ENCODE measurements around the gene MSH6.

Gene MSH6, protein sequence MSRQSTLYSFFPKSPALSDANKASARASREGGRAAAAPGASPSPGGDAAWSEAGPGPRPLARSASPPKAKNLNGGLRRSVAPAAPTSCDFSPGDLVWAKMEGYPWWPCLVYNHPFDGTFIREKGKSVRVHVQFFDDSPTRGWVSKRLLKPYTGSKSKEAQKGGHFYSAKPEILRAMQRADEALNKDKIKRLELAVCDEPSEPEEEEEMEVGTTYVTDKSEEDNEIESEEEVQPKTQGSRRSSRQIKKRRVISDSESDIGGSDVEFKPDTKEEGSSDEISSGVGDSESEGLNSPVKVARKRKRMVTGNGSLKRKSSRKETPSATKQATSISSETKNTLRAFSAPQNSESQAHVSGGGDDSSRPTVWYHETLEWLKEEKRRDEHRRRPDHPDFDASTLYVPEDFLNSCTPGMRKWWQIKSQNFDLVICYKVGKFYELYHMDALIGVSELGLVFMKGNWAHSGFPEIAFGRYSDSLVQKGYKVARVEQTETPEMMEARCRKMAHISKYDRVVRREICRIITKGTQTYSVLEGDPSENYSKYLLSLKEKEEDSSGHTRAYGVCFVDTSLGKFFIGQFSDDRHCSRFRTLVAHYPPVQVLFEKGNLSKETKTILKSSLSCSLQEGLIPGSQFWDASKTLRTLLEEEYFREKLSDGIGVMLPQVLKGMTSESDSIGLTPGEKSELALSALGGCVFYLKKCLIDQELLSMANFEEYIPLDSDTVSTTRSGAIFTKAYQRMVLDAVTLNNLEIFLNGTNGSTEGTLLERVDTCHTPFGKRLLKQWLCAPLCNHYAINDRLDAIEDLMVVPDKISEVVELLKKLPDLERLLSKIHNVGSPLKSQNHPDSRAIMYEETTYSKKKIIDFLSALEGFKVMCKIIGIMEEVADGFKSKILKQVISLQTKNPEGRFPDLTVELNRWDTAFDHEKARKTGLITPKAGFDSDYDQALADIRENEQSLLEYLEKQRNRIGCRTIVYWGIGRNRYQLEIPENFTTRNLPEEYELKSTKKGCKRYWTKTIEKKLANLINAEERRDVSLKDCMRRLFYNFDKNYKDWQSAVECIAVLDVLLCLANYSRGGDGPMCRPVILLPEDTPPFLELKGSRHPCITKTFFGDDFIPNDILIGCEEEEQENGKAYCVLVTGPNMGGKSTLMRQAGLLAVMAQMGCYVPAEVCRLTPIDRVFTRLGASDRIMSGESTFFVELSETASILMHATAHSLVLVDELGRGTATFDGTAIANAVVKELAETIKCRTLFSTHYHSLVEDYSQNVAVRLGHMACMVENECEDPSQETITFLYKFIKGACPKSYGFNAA (N-terminal part only)

DNA sequence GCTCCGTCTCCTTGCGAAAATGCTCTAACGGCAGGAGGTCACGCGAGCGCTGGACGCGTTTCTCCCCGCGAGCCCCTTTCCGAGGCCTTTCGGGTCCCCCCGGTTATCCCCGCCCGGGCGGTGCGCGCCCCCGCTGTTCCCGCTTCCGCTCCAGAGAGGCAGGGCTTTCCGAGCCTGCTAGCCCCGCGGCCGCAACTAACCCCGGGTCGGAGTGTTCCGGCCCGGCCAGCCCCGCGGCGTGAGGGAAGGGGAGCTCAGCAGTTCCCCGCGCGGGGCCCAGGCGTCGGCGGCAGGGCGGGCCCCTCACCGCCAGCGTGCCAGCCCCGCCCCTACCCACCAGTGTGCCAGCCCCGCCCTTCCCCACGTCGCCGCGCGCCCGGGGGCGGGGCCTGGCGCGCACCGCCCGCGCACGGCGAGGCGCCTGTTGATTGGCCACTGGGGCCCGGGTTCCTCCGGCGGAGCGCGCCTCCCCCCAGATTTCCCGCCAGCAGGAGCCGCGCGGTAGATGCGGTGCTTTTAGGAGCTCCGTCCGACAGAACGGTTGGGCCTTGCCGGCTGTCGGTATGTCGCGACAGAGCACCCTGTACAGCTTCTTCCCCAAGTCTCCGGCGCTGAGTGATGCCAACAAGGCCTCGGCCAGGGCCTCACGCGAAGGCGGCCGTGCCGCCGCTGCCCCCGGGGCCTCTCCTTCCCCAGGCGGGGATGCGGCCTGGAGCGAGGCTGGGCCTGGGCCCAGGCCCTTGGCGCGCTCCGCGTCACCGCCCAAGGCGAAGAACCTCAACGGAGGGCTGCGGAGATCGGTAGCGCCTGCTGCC is at the start of gene MSH6:
MSH6 (plus strand) TSS at position 475 of the 815 bp plus-strand sequence; CDS start at position 564, 89 bp downstream.
- peak within 1 kb of the TSS; percentile 97 to 98 (median 98) for H3K4me3 Mint-ChIP-seq
- peak within 1 kb of the TSS; percentile 90 to 99 (median 97) for H3K27ac Mint-ChIP-seq
- H3K27me3 Mint-ChIP-seq (ENCODE audit: low read depth), result no peaks in the 10 kb centered on the region
- TF ChIP-seq, protein P1, sequence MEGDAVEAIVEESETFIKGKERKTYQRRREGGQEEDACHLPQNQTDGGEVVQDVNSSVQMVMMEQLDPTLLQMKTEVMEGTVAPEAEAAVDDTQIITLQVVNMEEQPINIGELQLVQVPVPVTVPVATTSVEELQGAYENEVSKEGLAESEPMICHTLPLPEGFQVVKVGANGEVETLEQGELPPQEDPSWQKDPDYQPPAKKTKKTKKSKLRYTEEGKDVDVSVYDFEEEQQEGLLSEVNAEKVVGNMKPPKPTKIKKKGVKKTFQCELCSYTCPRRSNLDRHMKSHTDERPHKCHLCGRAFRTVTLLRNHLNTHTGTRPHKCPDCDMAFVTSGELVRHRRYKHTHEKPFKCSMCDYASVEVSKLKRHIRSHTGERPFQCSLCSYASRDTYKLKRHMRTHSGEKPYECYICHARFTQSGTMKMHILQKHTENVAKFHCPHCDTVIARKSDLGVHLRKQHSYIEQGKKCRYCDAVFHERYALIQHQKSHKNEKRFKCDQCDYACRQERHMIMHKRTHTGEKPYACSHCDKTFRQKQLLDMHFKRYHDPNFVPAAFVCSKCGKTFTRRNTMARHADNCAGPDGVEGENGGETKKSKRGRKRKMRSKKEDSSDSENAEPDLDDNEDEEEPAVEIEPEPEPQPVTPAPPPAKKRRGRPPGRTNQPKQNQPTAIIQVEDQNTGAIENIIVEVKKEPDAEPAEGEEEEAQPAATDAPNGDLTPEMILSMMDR (IDR thresholded peaks at IDR 0.05; ENCODE audit: unreplicated experiment in 3 of 3), result no peak
- H3K36me3 Mint-ChIP-seq (ENCODE audit: low read depth), result peaks cover 22% of the 10 kb centered on the region
- peaks cover 10% of the 10 kb centered on the region for H3K4me1 Mint-ChIP-seq
- no peaks in the 10 kb centered on the region for H3K9me3 Mint-ChIP-seq

DNA sequence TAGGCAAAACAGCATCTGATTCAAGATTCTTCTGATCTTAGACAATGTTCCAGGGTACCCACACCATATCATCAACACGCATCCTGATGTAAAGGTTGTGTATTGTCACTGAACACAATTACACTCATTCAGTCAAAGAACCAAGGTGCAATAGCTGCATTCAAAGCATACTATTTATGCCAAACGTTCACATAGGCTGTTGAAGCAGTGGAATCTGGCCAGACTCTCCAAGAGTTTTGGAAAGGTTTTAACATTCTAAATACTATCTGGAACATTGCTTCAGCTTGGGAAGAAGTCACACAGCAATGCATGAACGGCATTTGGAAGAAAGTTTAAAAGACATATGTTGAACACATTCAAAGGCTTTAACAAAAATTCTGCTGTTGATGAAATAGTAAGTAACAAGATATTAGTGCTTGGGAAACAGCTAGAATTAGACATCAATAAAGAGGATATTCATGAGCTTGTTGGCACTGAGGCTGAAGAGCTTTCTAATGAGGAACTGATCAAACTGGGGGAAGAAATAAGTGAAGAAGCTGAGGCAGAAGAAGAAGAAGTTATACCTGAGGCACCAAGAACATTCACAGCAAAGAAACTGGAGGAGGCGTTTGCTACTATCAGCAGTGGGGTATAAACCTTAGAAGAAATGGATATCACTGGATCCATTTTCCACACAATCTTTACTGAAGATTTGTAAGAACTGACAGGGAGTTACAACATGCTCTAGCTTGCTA is 47.6 kb upstream of the MSH6 start:
- Mint-ChIP-seq H3K27ac (no peak overlapping the region), H3K27me3 (ENCODE audit: low read depth) (no peaks in the 10 kb centered on the region), H3K4me1 (peaks cover 5% of the 10 kb centered on the region), H3K9me3 (peaks cover under 1% of the 10 kb centered on the region), H3K36me3 (ENCODE audit: low read depth) (no peaks in the 10 kb centered on the region), H3K4me3 (no peak overlapping the region)
- TF ChIP-seq, protein P1 (IDR thresholded peaks at IDR 0.05; ENCODE audit: unreplicated experiment in 3 of 3), result no peak

DNA sequence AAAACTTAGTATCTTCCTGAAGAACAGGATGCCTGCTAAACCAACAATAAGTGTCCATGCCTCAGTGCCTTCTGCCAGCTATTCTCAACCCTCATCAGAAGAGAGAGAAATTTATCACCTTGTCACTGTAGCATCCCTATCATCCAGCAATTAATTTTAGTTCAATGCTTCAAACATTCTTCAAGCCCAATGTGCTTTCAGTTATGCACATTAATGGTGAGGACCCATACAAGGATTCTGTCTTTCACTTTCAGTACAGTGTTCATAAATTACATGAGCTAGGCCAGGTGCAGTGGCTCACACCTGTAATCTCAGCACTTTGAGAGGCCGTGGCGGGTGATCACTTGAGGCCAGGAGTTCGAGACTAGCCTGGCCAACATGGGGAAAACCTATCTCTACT is 47.0 kb upstream of the MSH6 start:
- Mint-ChIP-seq H3K27me3 (ENCODE audit: low read depth) (no peaks in the 10 kb centered on the region), H3K36me3 (ENCODE audit: low read depth) (no peaks in the 10 kb centered on the region), H3K27ac (no peak overlapping the region), H3K9me3 (no peaks in the 10 kb centered on the region), H3K4me3 (no peak overlapping the region), H3K4me1 (peaks cover 5% of the 10 kb centered on the region)
- TF ChIP-seq, protein P1 (IDR thresholded peaks at IDR 0.05; ENCODE audit: unreplicated experiment in 3 of 3), result no peak

DNA sequence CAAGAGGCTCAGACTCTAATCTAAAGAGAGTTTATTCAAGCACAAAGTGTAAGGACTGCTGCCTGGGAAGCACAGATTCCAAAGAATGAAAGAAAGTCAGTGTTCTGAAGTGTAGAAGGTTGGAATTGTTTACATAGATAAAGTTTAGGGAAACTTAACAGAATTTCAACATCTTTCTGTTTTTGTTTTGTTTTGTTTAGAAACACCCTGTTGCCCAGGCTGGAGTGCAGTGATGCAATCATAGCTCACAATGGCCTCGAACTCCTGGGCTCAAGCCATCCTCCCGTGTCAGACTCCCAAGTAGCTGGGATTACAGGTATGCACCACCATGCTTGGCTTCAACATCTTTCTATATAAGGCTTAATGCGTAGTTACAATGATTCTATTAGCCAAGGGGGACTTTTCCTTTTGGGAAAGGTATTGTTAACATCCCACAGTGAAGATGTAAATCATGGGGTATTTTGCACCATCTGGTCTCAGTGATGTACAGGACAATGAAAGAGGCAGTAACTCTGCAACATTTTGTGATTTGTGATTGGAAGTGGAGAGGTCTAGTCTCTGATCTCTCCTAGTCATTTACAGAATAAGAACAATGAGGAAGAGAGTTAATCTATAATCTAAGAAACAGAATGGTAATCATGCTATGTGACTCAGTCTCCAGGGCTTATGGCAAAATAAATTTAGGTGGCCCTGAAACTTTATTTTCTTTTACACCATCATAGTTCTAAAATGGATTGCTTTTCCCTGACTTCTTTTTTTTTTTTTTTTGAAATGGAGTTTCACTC is 45.6 kb upstream of the MSH6 start:
- TF ChIP-seq, protein P1 (IDR thresholded peaks at IDR 0.05; ENCODE audit: unreplicated experiment in 3 of 3), result no peak
- Mint-ChIP-seq H3K9me3 (no peaks in the 10 kb centered on the region), H3K4me1 (peaks cover 5% of the 10 kb centered on the region), H3K27me3 (ENCODE audit: low read depth) (peaks cover 3% of the 10 kb centered on the region), H3K27ac (no peak overlapping the region), H3K36me3 (ENCODE audit: low read depth) (no peaks in the 10 kb centered on the region), H3K4me3 (no peak overlapping the region)

Measured in nephron (organoid).